ENCODE measurements around the gene CEBPA. TPM values are rescaled to one million over a fixed set of nuclear protein-coding genes. Genes with fewer than 3 reads are reported as not detected.

The CEBPA gene
- total RNA-seq, 1 donor from 2014 or later: 8.5 TPM

DNA sequence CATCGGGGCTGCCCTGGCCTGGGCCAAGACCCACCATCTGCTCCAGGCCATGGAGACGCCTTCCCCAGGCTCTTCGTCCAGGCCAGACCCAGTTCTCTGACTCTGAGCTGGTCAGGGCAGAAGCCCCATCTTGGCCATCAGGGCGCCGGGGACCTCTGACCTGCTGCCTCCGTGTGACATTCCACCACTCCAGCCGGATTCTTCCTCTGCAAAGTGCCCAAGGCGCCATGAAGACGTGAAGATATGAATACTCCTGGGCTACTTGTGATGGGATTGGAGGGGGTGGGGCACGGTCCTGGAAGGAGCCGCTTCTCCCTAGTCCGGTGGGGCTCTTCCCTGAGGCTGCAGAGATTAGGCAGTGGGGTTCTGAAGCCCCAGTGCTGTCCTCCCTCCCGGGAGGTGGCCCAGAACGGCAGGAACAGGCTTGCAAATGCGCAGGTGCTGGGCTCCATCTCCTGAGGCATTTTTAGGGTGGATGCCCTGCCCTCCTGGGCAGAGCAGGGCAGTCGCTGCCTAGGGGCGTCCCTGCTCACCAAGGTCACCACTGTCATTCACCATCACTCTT lies 50.7 kb downstream of the CEBPA start:
- TF ChIP-seq, protein P1, sequence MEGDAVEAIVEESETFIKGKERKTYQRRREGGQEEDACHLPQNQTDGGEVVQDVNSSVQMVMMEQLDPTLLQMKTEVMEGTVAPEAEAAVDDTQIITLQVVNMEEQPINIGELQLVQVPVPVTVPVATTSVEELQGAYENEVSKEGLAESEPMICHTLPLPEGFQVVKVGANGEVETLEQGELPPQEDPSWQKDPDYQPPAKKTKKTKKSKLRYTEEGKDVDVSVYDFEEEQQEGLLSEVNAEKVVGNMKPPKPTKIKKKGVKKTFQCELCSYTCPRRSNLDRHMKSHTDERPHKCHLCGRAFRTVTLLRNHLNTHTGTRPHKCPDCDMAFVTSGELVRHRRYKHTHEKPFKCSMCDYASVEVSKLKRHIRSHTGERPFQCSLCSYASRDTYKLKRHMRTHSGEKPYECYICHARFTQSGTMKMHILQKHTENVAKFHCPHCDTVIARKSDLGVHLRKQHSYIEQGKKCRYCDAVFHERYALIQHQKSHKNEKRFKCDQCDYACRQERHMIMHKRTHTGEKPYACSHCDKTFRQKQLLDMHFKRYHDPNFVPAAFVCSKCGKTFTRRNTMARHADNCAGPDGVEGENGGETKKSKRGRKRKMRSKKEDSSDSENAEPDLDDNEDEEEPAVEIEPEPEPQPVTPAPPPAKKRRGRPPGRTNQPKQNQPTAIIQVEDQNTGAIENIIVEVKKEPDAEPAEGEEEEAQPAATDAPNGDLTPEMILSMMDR (IDR thresholded peaks at IDR 0.05; ENCODE audit: unreplicated experiment): no peak
- H3K4me3 Mint-ChIP-seq: no peak overlapping the region
- H3K27me3 Mint-ChIP-seq (ENCODE audit: low read depth): no peaks in the 10 kb centered on the region
- no peaks in the 10 kb centered on the region for H3K9me3 Mint-ChIP-seq
- H3K27ac Mint-ChIP-seq: no peak overlapping the region
- no peaks in the 10 kb centered on the region for H3K36me3 Mint-ChIP-seq
- H3K4me1 Mint-ChIP-seq: no peaks in the 10 kb centered on the region
- DNase-seq (ENCODE audit: low spot score in 2 of 2, unreplicated experiment in 2 of 2): no peak

DNA sequence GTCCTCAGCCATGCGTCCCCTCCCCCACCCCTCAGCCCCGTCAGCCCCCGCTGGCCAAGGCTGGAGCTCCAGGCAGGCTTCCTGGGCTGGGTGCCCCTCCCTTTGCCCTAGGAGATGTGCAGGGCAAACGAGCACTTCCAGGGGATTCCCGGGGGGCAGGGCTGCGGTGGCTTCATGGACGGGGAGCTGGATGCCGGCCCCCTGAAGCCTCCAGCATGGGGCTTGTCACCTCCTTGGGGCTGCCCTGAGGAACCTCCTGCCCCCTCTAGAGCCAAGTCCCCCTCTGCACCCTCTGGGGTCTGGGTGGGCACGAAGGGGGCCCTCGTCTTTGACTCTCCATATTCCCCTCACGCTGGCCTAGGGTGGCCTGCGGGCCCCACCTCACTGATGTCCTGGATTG lies 51.3 kb downstream of the CEBPA start:
- H3K4me1 Mint-ChIP-seq: no peaks in the 10 kb centered on the region
- H3K27me3 Mint-ChIP-seq (ENCODE audit: low read depth): no peaks in the 10 kb centered on the region
- no peak for DNase-seq (ENCODE audit: low spot score in 2 of 2, unreplicated experiment in 2 of 2)
- H3K9me3 Mint-ChIP-seq: no peaks in the 10 kb centered on the region
- no peak overlapping the region for H3K4me3 Mint-ChIP-seq
- TF ChIP-seq, protein P1 (IDR thresholded peaks at IDR 0.05; ENCODE audit: unreplicated experiment): no peak
- H3K27ac Mint-ChIP-seq: no peak overlapping the region
- H3K36me3 Mint-ChIP-seq: no peaks in the 10 kb centered on the region

DNA sequence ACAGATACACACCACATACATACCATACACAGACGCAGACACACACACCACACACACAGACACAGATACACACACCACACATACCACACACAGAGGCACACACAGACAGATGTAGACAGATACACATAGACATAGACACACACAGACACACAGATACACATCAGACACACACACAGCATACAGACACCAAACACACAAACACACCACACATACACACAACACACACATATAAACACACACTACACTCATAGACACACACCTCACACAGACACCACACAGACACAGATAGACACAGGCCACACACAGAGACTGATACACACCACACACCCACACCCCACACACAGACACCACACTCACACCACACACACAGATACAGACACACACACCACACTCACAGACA lies 51.8 kb downstream of the CEBPA start:
- DNase-seq (ENCODE audit: low spot score in 2 of 2, unreplicated experiment in 2 of 2): no peak
- H3K27ac Mint-ChIP-seq: no peak overlapping the region
- H3K9me3 Mint-ChIP-seq: no peaks in the 10 kb centered on the region
- H3K36me3 Mint-ChIP-seq: no peaks in the 10 kb centered on the region
- H3K4me1 Mint-ChIP-seq: no peaks in the 10 kb centered on the region
- H3K27me3 Mint-ChIP-seq (ENCODE audit: low read depth): no peaks in the 10 kb centered on the region
- TF ChIP-seq, protein P1 (IDR thresholded peaks at IDR 0.05; ENCODE audit: unreplicated experiment): no peak
- H3K4me3 Mint-ChIP-seq: no peak overlapping the region

Other genes with a start within 250 kb of the CEBPA start
- 22.2 to 25.9 TPM (median 23.3 TPM) in 3 replicates for gene RHPN2, start 237.6 kb downstream of the CEBPA start, total RNA-seq
- 10.5 to 13.5 TPM (median 10.7 TPM) in 3 replicates for gene GPATCH1, start 221.4 kb downstream of the CEBPA start, total RNA-seq
- not detected in 3 replicates for gene WDR88, start 170.4 kb downstream of the CEBPA start, total RNA-seq
- gene LRP3, start 108.2 kb downstream of the CEBPA start, total RNA-seq: 28.3 to 34.1 TPM (median 29.5 TPM) in 3 replicates
- 0.91 to 1.1 TPM (median 0.92 TPM) in 3 replicates for gene SLC7A10, start 76.7 kb downstream of the CEBPA start, total RNA-seq
- 19.5 to 20.6 TPM (median 19.8 TPM) in 3 replicates for gene CEBPG, start 71.2 kb upstream of the CEBPA start, total RNA-seq
- gene PEPD, start 219.3 kb upstream of the CEBPA start, total RNA-seq: 49.7 to 52.6 TPM (median 50.5 TPM) in 3 replicates